GM19372 (cell line): ENCODE results near the gene CPO.
"Not testable (repeated sequence)": the region's sequence is repeated elsewhere in the genome, so short reads cannot be mapped to it uniquely, and the experiment has no call there.

ENCODE experiments used
- ATAC-seq: cut with Tn5 transposase; IDR thresholded peaks from one replicate; pipeline ENCODE4 v1.9.1; 2021; ENCODE audit warnings: mild to moderate bottlenecking, low read depth, moderate library complexity; ENCODE audit not compliant: unreplicated experiment

Gene CPO

GRCh38 chr2:206939340-206939739, at the start of gene CPO:
Gene CPO, plus strand, starts transcription at chr2:206939518. Its CDS starts 82 bp downstream, at chr2:206939600.
- no peak for ATAC-seq

- ATAC-seq, result no peak
Observed at GRCh38 chr2:206890179-206890578, 49.1 kb upstream of the CPO start.

DNA sequence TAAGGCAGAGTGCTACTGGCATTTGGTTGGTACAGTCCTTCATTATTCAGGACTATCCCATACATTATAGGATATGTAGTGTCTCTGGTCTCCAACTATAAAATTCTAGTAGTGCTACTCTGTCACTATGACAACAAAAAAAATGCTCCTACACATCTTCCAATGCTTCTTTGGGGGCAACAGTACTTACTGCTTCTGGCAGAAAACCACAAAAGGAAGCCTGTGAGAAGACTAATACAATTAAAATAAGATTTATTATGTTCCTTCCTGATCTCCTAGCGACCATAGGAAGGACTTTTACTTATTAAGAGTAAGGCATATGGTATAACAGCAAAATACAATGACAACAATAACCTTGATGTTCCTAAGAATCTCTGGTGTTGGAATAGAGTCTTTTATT, 48.4 kb upstream of the CPO start:
- ATAC-seq, result no peak

DNA sequence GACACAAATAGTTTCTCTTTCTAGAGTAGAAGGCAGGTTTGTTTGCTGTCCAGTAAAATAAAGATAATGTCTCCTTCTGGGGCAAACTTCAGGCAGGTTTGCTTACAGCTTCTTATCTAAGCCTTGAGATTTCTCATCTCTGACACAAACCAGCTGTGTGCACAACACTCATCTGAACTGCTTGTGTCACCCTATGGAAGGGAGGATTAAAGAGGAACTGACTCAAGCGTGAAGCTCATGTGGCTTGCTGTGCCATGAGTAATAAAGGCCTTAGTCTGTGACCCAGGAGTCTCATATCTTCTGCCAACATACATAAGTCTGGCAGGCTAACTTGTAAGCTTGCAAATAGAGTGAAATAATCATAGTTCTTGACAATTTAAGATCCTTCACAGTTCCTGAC, 24.2 kb upstream of the CPO start:
- ATAC-seq, result no peak

DNA sequence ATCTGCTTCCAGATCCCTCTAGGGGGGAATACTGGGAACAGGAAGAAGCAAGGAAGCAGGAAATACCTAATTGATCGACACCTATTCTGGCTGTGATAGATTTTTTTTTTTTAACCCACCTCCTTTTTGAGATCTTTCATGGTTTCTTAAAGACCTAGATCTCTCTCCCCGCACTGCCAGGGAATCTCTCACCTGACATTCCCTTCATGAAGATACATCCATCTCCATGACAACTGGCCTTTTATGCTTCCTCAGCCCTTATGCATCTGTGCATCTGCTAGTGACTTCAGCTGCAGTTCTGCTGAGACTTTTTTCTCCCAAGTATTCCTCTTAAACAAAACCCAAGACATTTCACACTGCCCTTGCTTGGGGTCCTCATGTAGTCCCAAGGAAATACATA, 21.1 kb upstream of the CPO start:
- ATAC-seq, result no peak

DNA sequence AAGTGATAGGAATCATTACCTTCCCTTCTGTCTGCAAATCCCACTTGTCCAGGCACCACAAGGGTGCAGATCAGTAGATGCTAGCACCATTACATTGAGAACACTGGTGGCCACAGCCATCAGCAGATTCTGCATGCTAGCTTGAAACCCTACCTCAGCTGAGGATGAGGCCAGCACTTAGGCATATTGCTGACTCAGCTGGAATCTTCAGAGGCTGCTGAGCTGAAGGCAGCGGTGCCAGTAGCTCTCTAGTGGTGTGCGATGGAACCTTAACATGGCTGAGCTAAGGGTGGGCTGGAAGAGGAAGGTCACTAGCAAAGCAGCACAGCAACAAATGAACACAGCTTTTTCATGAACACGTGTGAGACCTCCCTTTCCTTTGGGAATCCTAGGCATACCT, 19.0 kb upstream of the CPO start:
- ATAC-seq, result no peak

- no peak for ATAC-seq
Observed at GRCh38 chr2:206920951-206921350, 18.4 kb upstream of the CPO start.

DNA sequence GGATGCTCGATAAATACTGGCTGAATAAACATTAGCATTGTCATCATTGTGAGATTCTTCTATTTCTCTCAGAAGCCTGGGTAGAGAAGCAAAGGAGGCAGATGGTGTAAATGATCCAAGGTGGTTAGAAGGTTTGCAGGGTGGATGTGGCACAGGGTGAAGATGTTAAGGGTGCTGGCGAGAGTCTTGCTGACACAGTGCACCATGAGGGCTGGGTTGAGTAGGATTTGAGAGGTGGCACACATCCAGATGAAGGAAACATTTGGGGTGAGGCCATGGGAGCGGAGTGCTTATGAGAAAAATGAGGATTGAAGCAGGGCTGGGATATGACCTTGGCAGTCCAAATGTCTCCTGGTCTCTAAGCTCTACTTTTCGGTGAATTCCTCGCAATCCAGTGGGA, 17.8 kb upstream of the CPO start:
- ATAC-seq, result no peak

DNA sequence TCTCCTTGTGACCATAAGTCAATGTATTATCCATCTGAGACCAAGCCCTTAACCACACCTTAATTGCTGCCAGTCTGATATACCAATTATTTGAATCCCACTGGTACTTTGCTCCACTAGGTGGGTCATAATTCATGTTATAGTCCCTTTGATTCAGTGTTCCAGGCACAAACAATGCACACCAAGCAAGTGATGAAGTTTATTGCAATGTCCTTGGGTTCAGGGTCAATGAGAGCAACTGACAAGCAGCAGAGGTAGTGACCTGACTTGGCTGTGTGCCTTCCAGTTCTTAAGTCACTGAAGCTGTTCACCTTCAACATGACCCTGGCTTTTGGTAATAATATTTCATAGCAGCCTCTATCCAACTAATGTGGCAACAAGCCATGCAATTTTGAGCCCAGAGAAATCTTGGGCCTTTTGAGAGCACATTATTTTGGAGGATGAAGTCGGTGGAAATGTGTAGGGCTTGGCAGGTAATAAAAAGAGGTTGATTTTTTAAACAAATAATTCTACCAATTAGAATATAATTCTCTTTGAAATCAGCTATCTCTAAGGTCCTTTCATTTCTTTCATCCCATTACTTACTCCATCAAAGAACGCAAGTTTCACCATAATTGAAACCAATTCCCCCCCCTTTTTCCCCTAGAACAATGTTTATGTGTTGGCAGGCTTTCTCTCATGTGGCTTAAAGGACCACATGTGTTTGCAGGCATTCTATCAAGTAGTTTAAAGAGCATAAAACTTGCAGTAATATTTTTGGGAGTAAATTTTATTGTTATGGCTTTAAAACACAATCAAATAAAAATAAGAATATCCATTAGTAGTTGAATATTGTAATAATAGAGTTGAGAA, 3.1 kb upstream of the CPO start:
- no peak for ATAC-seq

DNA sequence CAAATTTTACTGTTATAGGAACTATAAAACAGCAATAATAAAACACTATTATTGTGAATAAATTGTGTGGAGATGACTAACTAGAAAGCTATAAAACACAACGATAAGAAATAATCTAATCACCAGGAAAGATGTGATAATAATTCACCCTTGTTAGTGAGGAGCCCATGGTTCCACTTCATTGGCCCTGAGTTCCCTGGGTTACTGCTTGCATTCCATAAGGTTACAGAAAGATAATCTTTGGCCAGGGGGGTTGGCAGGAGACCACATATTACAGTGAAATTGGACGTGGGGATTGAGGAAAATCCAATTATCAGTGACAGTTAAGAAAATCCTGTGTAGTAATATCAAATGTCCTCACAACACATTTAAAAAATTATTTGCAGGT, 2.5 kb upstream of the CPO start:
- ATAC-seq, result no peak

DNA sequence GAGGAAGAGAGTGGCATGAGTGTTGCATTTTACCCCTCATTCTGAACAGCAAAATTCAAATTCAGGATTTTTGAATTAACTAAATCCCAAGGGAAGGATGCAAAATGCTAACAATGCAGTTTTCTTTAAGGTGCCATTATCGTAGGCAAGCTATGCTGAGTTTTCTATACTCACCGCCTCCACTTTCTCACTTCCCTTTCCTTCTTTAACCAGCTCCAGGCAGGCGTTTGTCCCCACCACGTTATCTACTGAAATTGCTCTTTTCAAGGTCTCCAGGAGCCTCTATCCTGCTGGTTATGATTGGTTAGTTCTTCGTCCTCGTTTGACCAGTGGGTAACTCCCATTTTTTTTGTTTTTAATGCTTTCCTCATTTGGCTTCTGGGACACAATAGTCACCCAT, 1.8 kb upstream of the CPO start:
- ATAC-seq, result peak; percentile 89

- ATAC-seq, result no peak
Observed at GRCh38 chr2:206940546-206940945, 1.2 kb downstream of the CPO start.

- ATAC-seq, result no peak
Observed at GRCh38 chr2:206942592-206943478, 3.5 kb downstream of the CPO start.

GRCh38 chr2:206953404-206953803, 14.1 kb downstream of the CPO start:
- not testable (repeated sequence) for ATAC-seq

DNA sequence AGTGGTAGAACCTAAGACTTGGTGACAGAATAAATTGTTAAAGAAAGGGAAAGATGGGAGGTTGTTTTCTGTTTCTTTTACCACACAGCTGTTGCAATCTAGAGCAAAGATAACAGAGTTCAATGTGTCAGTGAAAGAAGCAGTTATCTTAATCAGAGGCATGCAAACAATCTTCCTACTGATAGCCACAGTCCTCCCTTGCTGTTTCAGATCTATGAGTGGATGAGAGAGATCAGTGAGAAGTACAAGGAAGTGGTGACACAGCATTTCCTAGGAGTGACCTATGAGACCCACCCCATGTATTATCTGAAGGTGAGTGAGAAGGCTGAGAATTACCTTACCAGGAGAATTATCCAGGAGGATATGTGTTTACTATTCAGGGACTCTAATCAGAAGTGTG, 15.9 kb downstream of the CPO start:
- no peak for ATAC-seq

DNA sequence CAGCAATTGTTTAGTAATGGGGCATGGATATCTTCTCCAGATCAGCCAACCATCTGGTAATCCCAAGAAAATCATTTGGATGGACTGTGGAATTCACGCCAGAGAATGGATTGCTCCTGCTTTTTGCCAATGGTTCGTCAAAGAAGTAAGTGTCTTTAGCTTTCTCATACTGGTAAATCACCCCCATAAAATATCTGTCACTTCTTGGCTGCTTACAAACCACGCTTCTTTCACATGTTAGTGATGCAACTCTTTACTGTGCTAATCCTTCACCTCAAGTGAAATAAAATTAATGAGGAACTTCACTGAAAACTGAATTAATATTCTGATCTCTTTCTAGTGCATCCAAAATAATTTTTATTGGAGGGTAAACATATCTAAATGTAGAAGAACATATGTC, 18.9 kb downstream of the CPO start:
- no peak for ATAC-seq

- no peak for ATAC-seq
Observed at GRCh38 chr2:206962966-206963365, 23.6 kb downstream of the CPO start.

DNA sequence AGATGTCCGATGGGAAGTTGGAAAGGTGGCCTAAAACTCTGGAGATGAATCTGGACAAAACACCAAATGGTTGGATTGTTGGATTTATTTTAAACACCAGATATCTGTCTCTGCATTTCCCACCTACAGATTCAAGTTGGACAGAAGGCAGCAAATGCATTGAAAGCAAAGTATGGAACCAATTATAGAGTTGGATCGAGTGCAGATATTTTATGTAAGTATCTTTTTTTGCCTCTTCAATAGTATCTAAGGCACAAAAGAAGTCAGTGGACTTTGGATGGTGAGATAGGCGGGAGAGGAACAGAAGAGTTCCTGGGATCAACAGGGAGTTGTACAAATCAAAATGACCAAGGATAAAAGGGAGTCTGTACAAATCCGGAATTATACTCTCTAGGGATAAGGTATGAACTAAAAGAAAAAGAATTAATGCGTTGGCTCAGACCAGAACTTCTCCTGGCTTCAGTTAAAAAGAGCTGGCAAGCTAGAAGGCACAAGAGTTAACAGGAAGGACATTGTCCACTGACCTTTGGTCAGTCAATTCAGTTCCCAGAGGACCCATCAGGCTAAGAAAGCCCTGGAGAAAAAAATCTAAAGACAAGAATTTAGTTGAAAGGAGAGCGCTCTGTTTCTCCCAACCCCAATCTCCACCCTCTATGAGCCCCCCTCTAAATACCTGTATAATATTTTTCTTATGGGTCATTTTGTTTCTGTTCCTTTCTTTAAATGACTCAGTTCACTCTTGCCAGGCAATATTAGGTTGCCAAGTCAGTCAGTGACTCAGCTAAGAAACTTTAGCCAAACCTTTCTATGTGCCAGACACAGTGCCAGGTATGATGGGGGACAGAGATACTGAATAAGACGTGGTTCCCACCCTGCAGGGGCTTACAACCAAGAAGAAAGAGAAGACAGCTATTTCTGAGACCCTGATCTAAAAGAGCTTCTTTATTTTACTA, 29.1 kb downstream of the CPO start:
- no peak for ATAC-seq

- no peak for ATAC-seq
Observed at GRCh38 chr2:206969192-206969591, 29.9 kb downstream of the CPO start.

DNA sequence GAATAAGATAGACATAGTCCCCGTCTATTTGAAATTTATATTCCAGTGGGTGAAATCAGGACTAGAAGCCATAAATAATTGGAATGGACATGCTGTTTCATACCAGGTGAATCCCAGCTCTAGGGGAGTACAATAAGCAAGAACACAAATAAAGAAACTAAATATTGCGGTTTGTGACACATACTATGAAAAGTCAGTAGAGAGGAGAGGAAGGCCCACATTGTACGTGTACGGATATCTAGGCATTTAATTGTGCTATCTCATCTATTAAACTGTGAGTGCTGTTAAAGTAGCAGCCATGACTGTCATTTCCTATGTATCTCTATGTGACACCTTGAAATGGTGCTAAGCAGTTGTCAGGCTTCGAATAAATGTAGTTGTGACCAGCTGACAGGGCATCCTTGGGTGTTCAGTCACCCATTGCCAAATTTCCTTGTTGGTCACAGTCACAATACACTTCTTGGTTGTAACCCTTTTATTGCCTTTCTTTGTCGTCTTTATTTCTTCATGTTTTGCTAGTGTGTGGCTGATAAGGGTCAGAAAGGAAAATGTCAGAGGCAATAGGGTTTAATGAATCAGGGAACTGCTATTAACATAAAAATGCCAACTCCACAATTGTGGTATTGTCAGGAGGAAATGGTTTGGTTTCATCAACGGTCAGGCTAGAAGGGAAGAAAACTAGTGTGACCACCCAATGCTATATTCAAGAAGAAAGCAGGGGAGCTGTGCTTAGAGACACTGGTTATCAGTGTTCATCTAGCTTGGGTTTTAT, 31.5 kb downstream of the CPO start:
- ATAC-seq, result no peak
